Right atrium auricular region (tissue), 2 donors: Measurements from ENCODE around the gene RASAL2. TPM values are rescaled to one million over a fixed set of nuclear protein-coding genes. Genes with fewer than 3 reads are reported as not detected.
"Not testable (repeated sequence)": the region's sequence is repeated elsewhere in the genome, so short reads cannot be mapped to it uniquely, and the experiment has no call there.

Experiments
- DNase-seq: peaks from one replicate; pipeline ENCODE4 v3.0.0-alpha.2; 2019; ENCODE audit warnings: low spot score
- H3K27ac ChIP-seq, 2 donors: fragments of 200-600 bp; sonication (generic); 1 replicate in 1 of 2; 2 replicates in 1 of 2; pipeline ENCODE4 v1.5.1; 2016 to 2019
- H3K27me3 ChIP-seq, 2 donors: fragments of 200-600 bp; sonication (generic); one replicate each; pipeline versions ENCODE4 v1.5.1 to v1.6.0; 2017 to 2019
- H3K36me3 ChIP-seq: fragments of 200-600 bp; sonication (generic); one replicate; pipeline ENCODE4 v1.5.1; 2016
- H3K4me1 ChIP-seq, 2 donors: fragments of 200-600 bp; sonication (generic); one replicate each; pipeline versions ENCODE4 v1.5.1 to v1.6.0; 2017 to 2019
- H3K4me3 ChIP-seq, 2 donors: fragments of 200-600 bp; sonication (generic); 1 replicate in 1 of 2; 2 replicates in 1 of 2; pipeline ENCODE4 v1.5.1; 2017 to 2019; ENCODE audit warnings: mild to moderate bottlenecking in 1 of 2, moderate library complexity in 1 of 2
- H3K9me3 ChIP-seq, 2 donors: fragments of 200-600 bp; sonication (generic); one replicate each; pipeline ENCODE4 v1.5.1; 2019
- CTCF ChIP-seq, 2 donors: fragments of 200-600 bp; sonication (generic); IDR thresholded peaks; one replicate each; pipeline ENCODE4 v1.5.1; 2019; ENCODE audit warnings: antibody characterized with exemption in 2 of 2
- total RNA-seq, 2 donors: library from RNA; depleted of rRNA; stranded (reverse); fragments of >200 nt; gene quantifications; one replicate each; pipeline ENCODE4 v1.1.0, GENCODE V29; 2016

RASAL2 gene
- total RNA-seq, 2 donors from 2014 or later, result 34.1 to 44.7 TPM

- no peak for DNase-seq
- peaks cover 0 to 6% of the 10 kb centered on the region in 2 donors for H3K4me1 ChIP-seq
- no peak for TF ChIP-seq CTCF (IDR thresholded peaks at IDR 0.05)
Observed at GRCh38 chr1:178243119-178243518, 149.2 kb downstream of the RASAL2 start.

GRCh38 chr1:178243890-178244289 is 150.0 kb downstream of the RASAL2 start:
- Histone ChIP-seq H3K36me3 (no peaks in the 10 kb centered on the region), H3K4me3 (no peak overlapping the region), H3K27me3 (no peaks in the 10 kb centered on the region), H3K27ac (no peak overlapping the region), H3K9me3 (peaks cover 0 to 16% of the 10 kb centered on the region in 2 donors), H3K4me1 (peaks cover 0 to 2% of the 10 kb centered on the region in 2 donors)
- no peak for TF ChIP-seq CTCF (IDR thresholded peaks at IDR 0.05)
- DNase-seq, result no peak

More at GRCh38 chr1:178243119-178243518, 149.2 kb downstream of the RASAL2 start:
- Histone ChIP-seq H3K9me3 (peaks cover 0 to 9% of the 10 kb centered on the region in 2 donors), H3K27me3 (no peaks in the 10 kb centered on the region), H3K4me3 (no peak overlapping the region), H3K36me3 (no peaks in the 10 kb centered on the region), H3K27ac (no peak overlapping the region)

GRCh38 chr1:178248284-178248683 is 154.4 kb downstream of the RASAL2 start:
- H3K27ac ChIP-seq, DNase-seq, H3K27me3 ChIP-seq, H3K36me3 ChIP-seq, H3K4me3 ChIP-seq, H3K4me1 ChIP-seq: not testable (repeated sequence)
- H3K9me3 ChIP-seq, result peaks cover 0 to 17% of the 10 kb centered on the region in 2 donors

DNA sequence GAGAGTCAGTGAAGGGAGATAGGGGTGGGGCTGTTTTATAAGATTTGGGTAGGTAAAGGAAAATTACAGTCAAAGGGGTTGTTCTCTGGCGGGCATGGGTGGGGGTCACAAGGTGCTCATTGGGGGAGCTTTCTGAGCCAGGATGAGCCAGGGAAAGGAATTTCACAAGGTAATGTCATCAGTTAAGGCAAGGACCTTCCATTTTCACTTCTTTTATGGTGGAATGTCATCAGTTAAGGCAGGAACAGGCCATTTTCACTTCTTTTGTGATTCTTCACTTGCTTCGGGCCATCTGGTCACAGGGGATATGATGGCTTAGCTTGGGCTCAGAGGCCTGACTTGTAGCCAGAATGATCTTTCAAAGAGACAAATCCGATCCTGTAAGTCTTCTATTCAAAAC is 159.7 kb downstream of the RASAL2 start:
- not testable (repeated sequence) for DNase-seq, H3K36me3 ChIP-seq, H3K27ac ChIP-seq, H3K4me1 ChIP-seq, H3K4me3 ChIP-seq, H3K27me3 ChIP-seq, H3K9me3 ChIP-seq

GRCh38 chr1:178254433-178254832 is 160.5 kb downstream of the RASAL2 start:
- Histone ChIP-seq H3K36me3 (no peaks in the 10 kb centered on the region), H3K4me3 (no peak overlapping the region), H3K9me3 (no peaks in the 10 kb centered on the region), H3K27me3 (no peaks in the 10 kb centered on the region), H3K4me1 (no peaks in the 10 kb centered on the region), H3K27ac (no peak overlapping the region)
- DNase-seq, result no peak
- no peak for TF ChIP-seq CTCF (IDR thresholded peaks at IDR 0.05)

- peaks cover 0 to 22% of the 10 kb centered on the region in 2 donors for H3K4me1 ChIP-seq
- no peak for TF ChIP-seq CTCF (IDR thresholded peaks at IDR 0.05)
- no peaks in the 10 kb centered on the region for H3K9me3 ChIP-seq
- H3K36me3 ChIP-seq, result no peaks in the 10 kb centered on the region
- H3K27ac ChIP-seq, result no peak overlapping the region
- H3K27me3 ChIP-seq, result no peaks in the 10 kb centered on the region
- no peak for DNase-seq
- H3K4me3 ChIP-seq, result no peak overlapping the region
Observed at GRCh38 chr1:178258536-178258935, 164.6 kb downstream of the RASAL2 start.

DNA sequence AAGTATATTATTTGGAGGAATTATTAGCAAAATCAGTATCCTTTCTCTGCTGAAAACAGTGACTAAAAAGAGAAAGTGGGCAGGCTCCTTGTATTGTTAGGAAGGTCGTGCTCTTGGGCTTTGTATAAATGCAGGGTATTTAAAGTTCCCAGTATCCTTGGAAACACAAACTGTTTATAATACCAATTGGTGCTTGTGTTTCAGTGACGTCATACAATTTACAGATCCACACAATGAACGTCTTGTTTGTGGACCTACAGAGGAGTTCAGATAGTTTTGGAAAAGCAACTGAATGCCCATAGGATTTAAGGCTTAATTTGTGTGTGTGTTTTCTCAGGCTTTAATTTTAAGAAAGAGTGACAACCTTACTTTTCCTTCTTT is 168.2 kb downstream of the RASAL2 start:
- Histone ChIP-seq H3K9me3 (no peaks in the 10 kb centered on the region), H3K4me1 (peaks cover 0 to 26% of the 10 kb centered on the region in 2 donors), H3K4me3 (no peak overlapping the region), H3K27ac (no peak overlapping the region), H3K36me3 (no peaks in the 10 kb centered on the region), H3K27me3 (no peaks in the 10 kb centered on the region)
- TF ChIP-seq CTCF (IDR thresholded peaks at IDR 0.05), result no peak
- DNase-seq, result no peak
